Measurements from ENCODE around the gene FAIM2.

FAIM2 gene

DNA sequence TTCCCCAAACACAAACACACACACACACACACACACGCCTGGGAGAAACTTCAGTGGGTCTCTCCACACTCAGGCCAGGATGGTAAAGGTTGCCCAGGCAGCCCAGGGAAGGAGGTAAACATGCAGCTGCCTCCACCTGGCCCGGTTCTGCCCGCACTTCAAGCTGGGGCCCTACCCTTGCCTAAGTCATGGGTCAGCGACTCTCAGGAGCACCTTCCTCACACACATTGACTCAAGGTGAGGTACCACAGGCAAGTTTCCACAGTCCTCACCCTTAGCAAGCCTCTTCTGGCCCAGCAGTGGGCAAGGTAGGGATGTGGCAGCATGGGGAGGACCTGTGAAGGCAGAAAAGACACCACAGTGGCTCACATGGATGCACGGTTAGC lies 14.1 kb upstream of the FAIM2 start:
- no peak overlapping the region for H3K4me3 ChIP-seq (ENCODE audit: low read depth, low read length)
- no peak for DNase-seq (ENCODE audit: low read depth)
- TF ChIP-seq, protein P1, sequence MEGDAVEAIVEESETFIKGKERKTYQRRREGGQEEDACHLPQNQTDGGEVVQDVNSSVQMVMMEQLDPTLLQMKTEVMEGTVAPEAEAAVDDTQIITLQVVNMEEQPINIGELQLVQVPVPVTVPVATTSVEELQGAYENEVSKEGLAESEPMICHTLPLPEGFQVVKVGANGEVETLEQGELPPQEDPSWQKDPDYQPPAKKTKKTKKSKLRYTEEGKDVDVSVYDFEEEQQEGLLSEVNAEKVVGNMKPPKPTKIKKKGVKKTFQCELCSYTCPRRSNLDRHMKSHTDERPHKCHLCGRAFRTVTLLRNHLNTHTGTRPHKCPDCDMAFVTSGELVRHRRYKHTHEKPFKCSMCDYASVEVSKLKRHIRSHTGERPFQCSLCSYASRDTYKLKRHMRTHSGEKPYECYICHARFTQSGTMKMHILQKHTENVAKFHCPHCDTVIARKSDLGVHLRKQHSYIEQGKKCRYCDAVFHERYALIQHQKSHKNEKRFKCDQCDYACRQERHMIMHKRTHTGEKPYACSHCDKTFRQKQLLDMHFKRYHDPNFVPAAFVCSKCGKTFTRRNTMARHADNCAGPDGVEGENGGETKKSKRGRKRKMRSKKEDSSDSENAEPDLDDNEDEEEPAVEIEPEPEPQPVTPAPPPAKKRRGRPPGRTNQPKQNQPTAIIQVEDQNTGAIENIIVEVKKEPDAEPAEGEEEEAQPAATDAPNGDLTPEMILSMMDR (IDR thresholded peaks at IDR 0.05; ENCODE audit: low read depth, low read length, missing control alignments) = no peak

DNA sequence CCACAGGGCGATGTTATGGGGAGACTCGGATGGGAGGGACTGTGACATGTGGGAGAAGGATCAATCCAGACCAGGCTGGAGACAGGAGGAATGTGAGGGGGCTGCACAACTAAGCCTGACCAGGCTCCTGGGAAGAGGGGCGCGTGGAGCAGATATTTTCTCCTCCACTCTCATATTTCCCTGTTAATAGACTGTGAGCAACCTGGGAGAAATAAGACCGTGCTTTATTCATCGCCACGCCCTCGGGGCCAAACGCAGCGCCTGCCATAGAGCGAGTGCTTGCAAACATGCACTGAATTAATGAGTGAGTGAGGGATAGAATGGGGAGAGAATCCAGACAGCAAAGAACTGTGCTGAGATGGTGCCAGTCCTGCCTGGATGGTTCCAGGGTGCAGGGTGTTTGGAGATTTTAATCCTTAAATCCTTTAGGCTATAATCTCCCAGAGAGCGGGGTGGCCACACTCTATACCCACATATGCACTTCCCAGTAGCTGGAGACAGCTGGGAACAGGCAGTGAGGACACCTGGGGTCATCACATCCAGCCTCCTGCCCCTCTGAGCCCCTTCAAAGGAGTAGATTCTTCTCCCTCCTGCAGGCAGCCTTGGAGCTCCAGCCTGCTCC lies 13.6 kb upstream of the FAIM2 start:
- no peak for DNase-seq (ENCODE audit: low read depth)
- no peak overlapping the region for H3K4me3 ChIP-seq (ENCODE audit: low read depth, low read length)
- TF ChIP-seq, protein P1 (IDR thresholded peaks at IDR 0.05; ENCODE audit: low read depth, low read length, missing control alignments) = no peak

DNA sequence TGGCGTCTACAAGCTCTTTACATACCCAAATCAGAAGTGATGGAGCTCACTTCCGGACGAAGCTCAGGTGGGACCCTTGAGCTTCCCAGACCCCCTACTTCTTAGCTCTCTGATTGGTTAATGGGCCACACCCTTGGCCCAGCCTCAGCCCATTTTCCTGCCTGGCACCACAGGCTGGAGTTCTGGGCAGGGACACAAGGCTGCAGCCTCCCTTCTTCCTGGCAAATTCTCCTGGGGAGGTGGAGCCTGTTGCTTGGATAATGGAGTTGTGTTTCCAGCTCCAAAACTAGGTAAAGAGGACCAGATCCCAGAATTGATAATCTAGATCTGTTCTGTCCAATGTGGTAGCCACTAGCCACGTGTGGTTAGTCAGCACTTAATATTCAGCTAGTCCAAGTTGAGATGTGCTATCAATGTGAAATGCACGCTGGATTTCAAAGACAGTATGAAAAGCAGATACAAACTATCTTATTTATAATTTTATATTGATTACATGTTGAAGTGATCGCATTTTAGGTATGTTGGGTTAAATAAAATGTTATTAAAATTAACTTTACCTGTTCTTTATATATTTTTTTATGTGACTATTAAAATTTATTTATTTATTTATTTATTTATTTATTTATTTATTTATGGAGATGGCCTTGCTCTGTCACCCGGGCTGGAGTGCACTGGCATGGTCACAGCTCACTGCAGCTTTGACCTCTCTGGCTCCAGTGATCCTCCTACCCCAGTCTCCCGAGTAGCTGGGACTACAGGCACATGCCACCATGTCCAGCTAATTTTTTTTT lies 12.6 kb upstream of the FAIM2 start:
- no peak overlapping the region for H3K4me3 ChIP-seq (ENCODE audit: low read depth, low read length)
- DNase-seq (ENCODE audit: low read depth) = no peak
- TF ChIP-seq, protein P1 (IDR thresholded peaks at IDR 0.05; ENCODE audit: low read depth, low read length, missing control alignments) = no peak

GRCh38 chr12:49912345-49913255 lies 8.9 kb upstream of the FAIM2 start:
- H3K4me3 ChIP-seq (ENCODE audit: low read depth, low read length) = no peak overlapping the region
- TF ChIP-seq, protein P1 (IDR thresholded peaks at IDR 0.05; ENCODE audit: low read depth, low read length, missing control alignments) = no peak

DNA sequence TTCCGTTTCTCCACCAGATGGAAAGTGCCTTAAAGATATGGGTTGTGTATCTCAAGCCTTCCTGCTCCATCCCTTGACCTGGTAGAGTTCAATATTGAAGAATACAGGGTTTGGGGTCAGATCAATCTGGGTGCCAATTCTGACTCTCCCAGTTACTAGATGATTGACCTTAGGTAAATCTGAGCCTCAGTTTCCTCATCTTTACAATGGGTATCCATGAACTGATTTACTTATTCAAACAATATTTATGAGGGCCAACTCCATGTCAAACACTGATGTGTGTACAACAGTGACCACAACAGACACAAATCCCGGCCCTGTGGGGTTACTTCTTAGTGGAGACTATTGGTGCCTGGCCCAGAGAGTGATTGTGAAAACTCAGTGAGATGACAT lies 7.5 kb upstream of the FAIM2 start:
- TF ChIP-seq, protein P1 (IDR thresholded peaks at IDR 0.05; ENCODE audit: low read depth, low read length, missing control alignments) = no peak
- DNase-seq (ENCODE audit: low read depth) = no peak
- H3K4me3 ChIP-seq (ENCODE audit: low read depth, low read length) = no peak overlapping the region

More at GRCh38 chr12:49912345-49913255, 8.9 kb upstream of the FAIM2 start:
- no peak for DNase-seq (ENCODE audit: low read depth)

- no peak overlapping the region for H3K4me3 ChIP-seq (ENCODE audit: low read depth, low read length)
- TF ChIP-seq, protein P1 (IDR thresholded peaks at IDR 0.05; ENCODE audit: low read depth, low read length, missing control alignments) = no peak
- no peak for DNase-seq (ENCODE audit: low read depth)
These were observed 6.9 kb upstream of the FAIM2 start for GRCh38 chr12:49910331-49911212.

Measured in GM12864 (cell line).